ENCODE measurements around the gene PRDM1.

- TF ChIP-seq CTCF (IDR thresholded peaks at IDR 0.05) (no peak), POLR2A (IDR thresholded peaks at IDR 0.05) (no peak)
Measured at GRCh38 chr6:106045077-106045476, 41.1 kb upstream of the PRDM1 start.
